Measurements from ENCODE around the gene TGM4.
"Not testable (repeated sequence)": the region's sequence is repeated elsewhere in the genome, so short reads cannot be mapped to it uniquely, and the experiment has no call there.

The TGM4 gene

GRCh38 chr3:44874308-44874707, at the start of gene TGM4:
TGM4 (plus strand) TSS chr3:44874608; CDS start chr3:44874679, 71 bp downstream.
- no peak for FAIRE-seq
- no peak for DNase-seq (ENCODE audit: insufficient read length, low spot score)

- no peak for FAIRE-seq
- no peak for DNase-seq (ENCODE audit: insufficient read length, low spot score)
These were observed 49.0 kb upstream of the TGM4 start for GRCh38 chr3:44825264-44825925.

- FAIRE-seq, result no peak
- DNase-seq (ENCODE audit: insufficient read length, low spot score), result no peak
These were observed 47.2 kb upstream of the TGM4 start for GRCh38 chr3:44827196-44827595.

GRCh38 chr3:44831232-44831631, 43.2 kb upstream of the TGM4 start:
- DNase-seq (ENCODE audit: insufficient read length, low spot score) (no peak), FAIRE-seq (no peak)

- FAIRE-seq (no peak), DNase-seq (ENCODE audit: insufficient read length, low spot score) (no peak)
These were observed 42.4 kb upstream of the TGM4 start for GRCh38 chr3:44832032-44832431.

GRCh38 chr3:44832965-44833364, 41.4 kb upstream of the TGM4 start:
- FAIRE-seq, result no peak
- DNase-seq (ENCODE audit: insufficient read length, low spot score), result no peak

GRCh38 chr3:44833394-44833793, 41.0 kb upstream of the TGM4 start:
- no peak for FAIRE-seq
- DNase-seq (ENCODE audit: insufficient read length, low spot score), result no peak

- no peak for FAIRE-seq
- no peak for DNase-seq (ENCODE audit: insufficient read length, low spot score)
These were observed 38.7 kb upstream of the TGM4 start for GRCh38 chr3:44835684-44836083.

GRCh38 chr3:44842376-44842775, 32.0 kb upstream of the TGM4 start:
- DNase-seq (ENCODE audit: insufficient read length, low spot score), result no peak
- FAIRE-seq, result no peak

- DNase-seq (ENCODE audit: insufficient read length, low spot score) (no peak), FAIRE-seq (no peak)
These were observed 28.6 kb upstream of the TGM4 start for GRCh38 chr3:44845528-44846520.

- DNase-seq (ENCODE audit: insufficient read length, low spot score) (no peak), FAIRE-seq (no peak)
These were observed 25.8 kb upstream of the TGM4 start for GRCh38 chr3:44848634-44849033.

GRCh38 chr3:44856663-44857062, 17.7 kb upstream of the TGM4 start:
- DNase-seq (ENCODE audit: insufficient read length, low spot score); FAIRE-seq: not testable (repeated sequence)

- no peak for FAIRE-seq
- no peak for DNase-seq (ENCODE audit: insufficient read length, low spot score)
These were observed 14.3 kb upstream of the TGM4 start for GRCh38 chr3:44860117-44860516.

GRCh38 chr3:44861412-44862225, 12.8 kb upstream of the TGM4 start, which contains the start of gene TMEM42:
TMEM42 (plus strand) TSS chr3:44861912; CDS start chr3:44861925, 13 bp downstream.
- DNase-seq (ENCODE audit: insufficient read length, low spot score) (peak; percentile 92), FAIRE-seq (peak; percentile 80)

GRCh38 chr3:44862226-44862637, 12.2 kb upstream of the TGM4 start:
- DNase-seq (ENCODE audit: insufficient read length, low spot score), result peak; percentile 19
- no peak for FAIRE-seq

GRCh38 chr3:44865272-44866035, 9.0 kb upstream of the TGM4 start:
- FAIRE-seq (no peak), DNase-seq (ENCODE audit: insufficient read length, low spot score) (no peak)

- no peak for DNase-seq (ENCODE audit: insufficient read length, low spot score)
- no peak for FAIRE-seq
These were observed 6.8 kb upstream of the TGM4 start for GRCh38 chr3:44867421-44868111.

- no peak for DNase-seq (ENCODE audit: insufficient read length, low spot score)
- FAIRE-seq, result no peak
These were observed 3.9 kb upstream of the TGM4 start for GRCh38 chr3:44870375-44871061.

- FAIRE-seq, result no peak
- no peak for DNase-seq (ENCODE audit: insufficient read length, low spot score)
These were observed 1.2 kb downstream of the TGM4 start for GRCh38 chr3:44875596-44875995.
